HepG2 (cell line): ENCODE results near the gene YBX2. TPM values are rescaled to one million over a fixed set of nuclear protein-coding genes. Genes with fewer than 3 reads are reported as not detected.

Source experiments
- ASH2L ChIP-seq: fragments of 300-600, 200-600 bp; sonication (generic); IDR thresholded peaks from 2 replicates; pipeline ENCODE4 v1.7.0; 2017; ENCODE audit warnings: low read depth, mild to moderate bottlenecking, moderate library complexity, mixed read lengths, low read length; ENCODE audit not compliant: insufficient read length
- ATM ChIP-seq: fragments of 450-650 bp; IDR thresholded peaks from 2 replicates; pipeline ENCODE4 v1.7.1; 2017; ENCODE audit warnings: mild to moderate bottlenecking, borderline replicate concordance
- CBX1 ChIP-seq: IDR thresholded peaks from one replicate; pipeline ENCODE4 v1.6.1; 2016; ENCODE audit warnings: antibody characterized with exemption, low read depth
- HIC2 ChIP-seq: sonication (generic); formaldehyde crosslinking; IDR thresholded peaks from 2 replicates; pipeline ENCODE4 v1.9.0; 2022; ENCODE audit warnings: low read depth, missing genetic modification reagents
- KAT2B ChIP-seq: fragments of 150-350 bp; IDR thresholded peaks from 2 replicates; pipeline ENCODE4 v1.6.1; 2014; ENCODE audit warnings: low read depth, low read length, borderline replicate concordance
- MNT ChIP-seq: fragments of 450-650 bp; IDR thresholded peaks from 2 replicates; pipeline ENCODE4 v1.6.1; 2016
- MXD3 ChIP-seq: IDR thresholded peaks from 2 replicates; pipeline ENCODE4 v1.6.1; 2016; ENCODE audit warnings: mild to moderate bottlenecking, missing biosample characterization, missing genetic modification reagents
- MYNN ChIP-seq: sonication (generic); formaldehyde crosslinking; IDR thresholded peaks from 2 replicates; pipeline ENCODE4 v1.4.0; 2020; ENCODE audit warnings: mild to moderate bottlenecking, low read depth, missing genetic modification reagents
- MZF1 ChIP-seq: sonication (generic); formaldehyde crosslinking; IDR thresholded peaks from 2 replicates; pipeline ENCODE4 v1.8.1; 2023; ENCODE audit warnings: mild to moderate bottlenecking, missing genetic modification reagents, borderline replicate concordance
- PCBP1 ChIP-seq: fragments of 200-400 bp; formaldehyde crosslinking; IDR thresholded peaks from 2 replicates; pipeline ENCODE4 v1.6.1; 2017; ENCODE audit warnings: mild to moderate bottlenecking, low read depth, low read length, borderline replicate concordance
- PLSCR1 ChIP-seq: sonication (generic); formaldehyde crosslinking; IDR thresholded peaks from 2 replicates; pipeline ENCODE4 v1.5.0; 2020; ENCODE audit warnings: missing genetic modification reagents, mild to moderate bottlenecking, borderline replicate concordance
- SCMH1 ChIP-seq: sonication (generic); formaldehyde crosslinking; IDR thresholded peaks from 2 replicates; pipeline ENCODE4 v1.9.0; 2021; ENCODE audit warnings: missing genetic modification reagents, mild to moderate bottlenecking, borderline replicate concordance
- SIX1 ChIP-seq: sonication (generic); formaldehyde crosslinking; IDR thresholded peaks from 2 replicates; pipeline ENCODE4 v1.4.0; 2020; ENCODE audit warnings: missing genetic modification reagents, borderline replicate concordance
- SKI ChIP-seq: fragments of 450-650 bp; IDR thresholded peaks from one replicate; pipeline ENCODE4 v1.6.1; 2018; ENCODE audit warnings: mild to moderate bottlenecking; ENCODE audit not compliant: partially characterized antibody
- SMAD3 ChIP-seq: sonication (generic); formaldehyde crosslinking; IDR thresholded peaks from 2 replicates; pipeline ENCODE4 v1.4.0; 2020; ENCODE audit warnings: missing genetic modification reagents
- SSRP1 ChIP-seq: IDR thresholded peaks from 2 replicates; pipeline ENCODE4 v1.6.1; 2016; ENCODE audit warnings: control low read depth
- TFDP1 ChIP-seq: IDR thresholded peaks from 2 replicates; pipeline ENCODE4 v1.6.1; 2016; ENCODE audit warnings: missing compliant biosample characterization, missing genetic modification reagents, borderline replicate concordance
- TOE1 ChIP-seq: sonication (generic); formaldehyde crosslinking; IDR thresholded peaks from 2 replicates; pipeline ENCODE4 v1.4.0; 2020; ENCODE audit warnings: mild to moderate bottlenecking, missing genetic modification reagents
- YEATS2 ChIP-seq: sonication (generic); formaldehyde crosslinking; IDR thresholded peaks from 2 replicates; pipeline ENCODE4 v1.4.0; 2020; ENCODE audit warnings: missing genetic modification reagents, borderline replicate concordance
- ZMYM4 ChIP-seq: sonication (generic); formaldehyde crosslinking; IDR thresholded peaks from 2 replicates; pipeline ENCODE4 v1.8.1; 2023; ENCODE audit warnings: mild to moderate bottlenecking, missing genetic modification reagents
- ZNF326 ChIP-seq: sonication (generic); formaldehyde crosslinking; IDR thresholded peaks from 2 replicates; pipeline ENCODE4 v1.4.0; 2020; ENCODE audit warnings: missing genetic modification reagents, borderline replicate concordance
- ZNF614 ChIP-seq: IDR thresholded peaks from 2 replicates; pipeline ENCODE4 v1.6.1; 2018; ENCODE audit warnings: missing biosample characterization, missing genetic modification reagents, inconsistent platforms, borderline replicate concordance
- ZNF691 ChIP-seq: sonication (generic); formaldehyde crosslinking; IDR thresholded peaks from 2 replicates; pipeline ENCODE4 v1.4.0; 2020; ENCODE audit warnings: missing genetic modification reagents, low read depth, mild to moderate bottlenecking, borderline replicate concordance
- ZNF749 ChIP-seq: sonication (generic); formaldehyde crosslinking; IDR thresholded peaks from 2 replicates; pipeline ENCODE4 v1.8.0; 2022; ENCODE audit warnings: mild to moderate bottlenecking, missing genetic modification reagents, moderate library complexity, borderline replicate concordance
- polyA plus RNA-seq, 8 experiments: library from polyadenylated mRNA; depleted of rRNA in 3 of 8; stranded (reverse) in 7 of 8; unstranded in 1 of 8; fragments of >200 nt; fragmentation: Illumina TruSeq in 4 of 8; extraction: Trizol in 4 of 8; gene quantifications; 2 replicates each; pipeline versions ENCODE4 v1.2.1 to v1.2.3, GENCODE V29; 2011 to 2016; ENCODE audit warnings: low read depth in 4 of 8, missing spikeins in 1 of 8, mixed read lengths in 1 of 8; ENCODE audit not compliant: insufficient read depth in 1 of 8
- total RNA-seq, 5 experiments: library from RNA; depleted of rRNA; stranded (reverse); fragments of >200 nt; fragmentation: Illumina TruSeq; extraction: Trizol; gene quantifications; 2 replicates each; pipeline ENCODE4 v1.2.3, GENCODE V29; 2016; ENCODE audit warnings: low read depth in 1 of 5

Gene YBX2
- total and polyA plus RNA-seq, 2 of the 13 experiments (the other 11 are each of a cell fraction or from before 2014, with no cell fraction given), result 0.12 to 0.22 TPM

GRCh38 chr17:7280519-7281073 is 13.8 kb downstream of the YBX2 start (continued):
- TF ChIP-seq ZNF691 (CRISPR knock-in tag) (peak; percentile 72; the same call in 1 of the 2 replicates), ZMYM4 (peak; percentile 61; the same call in 1 of the 2 replicates), HIC2 (CRISPR knock-in tag) (0 out of 2 replicates have a peak, but pooled peaks have one; percentile 16), PLSCR1 (CRISPR knock-in tag) (no peak), MNT (no peak), YEATS2 (no peak; the same call in 1 of the 2 replicates), SSRP1 (CRISPR knock-in tag) (0 out of 2 replicates have a peak, but pooled peaks have one; percentile 60), CBX1 (no peak), ZNF326 (CRISPR knock-in tag) (no peak), TFDP1 (CRISPR knock-in tag) (peak; percentile 80), KAT2B (no peak), ZNF749 (CRISPR knock-in tag) (peak; percentile 61; the same call in 1 of the 2 replicates), MYNN (CRISPR knock-in tag) (no peak), MXD3 (peak; percentile 56), MZF1 (CRISPR knock-in tag) (no peak), ASH2L (no peak), PCBP1 (no peak), SCMH1 (CRISPR knock-in tag) (no peak), SMAD3 (CRISPR knock-in tag) (peak; percentile 87), ATM (no peak), SIX1 (no peak), ZNF614 (peak; percentile 73; the same call in 1 of the 2 replicates), SKI (peak; percentile 71), TOE1 (CRISPR knock-in tag) (0 out of 2 replicates have a peak, but pooled peaks have one; percentile 15)
